SK-N-SH (cell line): Measurements from ENCODE around the gene SEMA4B. TPM values are rescaled to one million over a fixed set of nuclear protein-coding genes. Genes with fewer than 3 reads are reported as not detected.
"Not testable (repeated sequence)": the region's sequence is repeated elsewhere in the genome, so short reads cannot be mapped to it uniquely, and the experiment has no call there.

ENCODE experiments used
- CTCF ChIA-PET: fragments of 300-600, 350-600 bp; formaldehyde crosslinking; extraction: SDS; loops from one replicate; lab custom pipeline; 2021; lab: Yijun Ruan, JAX
- POLR2A ChIA-PET: fragments of 350-600 bp; sonication (Branson Sonifier 250); formaldehyde crosslinking; extraction: SDS; loops from one replicate; lab custom pipeline; 2020; ENCODE audit warnings: antibody characterized with exemption, inconsistent platforms; lab: Yijun Ruan, JAX
- DNase-seq: peaks from one replicate; pipeline ENCODE4 v3.0.0; 2012
- H2AFZ ChIP-seq: fragments of 200-600 bp; sonication (generic); 2 replicates; pipeline ENCODE4 v1.8.1; 2016; ENCODE audit warnings: antibody characterized with exemption, mild to moderate bottlenecking, low read depth
- H3F3A ChIP-seq: fragments of 200-600 bp; sonication (generic); replicated peaks from 2 replicates; pipeline ENCODE3; 2016; ENCODE audit warnings: antibody characterized with exemption, mild to moderate bottlenecking; ENCODE audit not compliant: insufficient read depth
- H3K27ac ChIP-seq, 2 experiments: fragments of 200-500 bp in 1 of 2; fragments of 200-600 bp in 1 of 2; sonication (Bioruptor generic) in 1 of 2; sonication (generic), shearing (Covaris generic) in 1 of 2; 2 replicates each; pipeline versions ENCODE4 v1.5.1 to v1.6.1; 2014 to 2016; ENCODE audit warnings: low read depth in 2 of 2, inconsistent platforms in 1 of 2, low read length in 1 of 2, mild to moderate bottlenecking in 1 of 2, mixed read lengths in 1 of 2
- H3K27me3 ChIP-seq: fragments of 200-600 bp; sonication (generic), shearing (Covaris generic); 2 replicates; pipeline ENCODE4 v1.6.1; 2016; ENCODE audit warnings: mixed run types; ENCODE audit not compliant: insufficient read depth
- H3K36me3 ChIP-seq, 2 experiments: fragments of 200-500 bp in 1 of 2; fragments of 200-600 bp in 1 of 2; sonication (Bioruptor generic) in 1 of 2; sonication (generic) in 1 of 2; replicated peaks in 1 of 2; 2 replicates each; pipeline versions ENCODE3 to v1.5.1; 2014 to 2016; ENCODE audit warnings: low read length in 1 of 2, mild to moderate bottlenecking in 1 of 2; ENCODE audit not compliant: insufficient read depth in 2 of 2, control insufficient read depth in 1 of 2
- H3K4me1 ChIP-seq, 2 experiments: fragments of 200-500 bp in 1 of 2; fragments of 200-600 bp in 1 of 2; sonication (Bioruptor generic) in 1 of 2; sonication (generic), shearing (Covaris generic) in 1 of 2; 2 replicates each; pipeline versions ENCODE4 v1.5.1 to v1.6.1; 2014 to 2016; ENCODE audit warnings: low read depth in 1 of 2, low read length in 1 of 2, mixed run types in 1 of 2; ENCODE audit not compliant: insufficient read depth in 2 of 2, control insufficient read depth in 1 of 2
- H3K4me2 ChIP-seq: fragments of 200-600 bp; sonication (generic), shearing (Covaris generic); 2 replicates; pipeline ENCODE4 v1.6.1; 2017; ENCODE audit warnings: mixed run types
- H3K4me3 ChIP-seq, 2 experiments: fragments of 200-500 bp in 1 of 2; fragments of 200-600 bp in 1 of 2; sonication (Bioruptor generic) in 1 of 2; sonication (generic), shearing (Covaris generic) in 1 of 2; 2 replicates each; pipeline versions ENCODE4 v1.5.1 to v1.8.1; 2014 to 2016; ENCODE audit warnings: low read depth in 2 of 2, inconsistent platforms in 1 of 2, low read length in 1 of 2, mild to moderate bottlenecking in 1 of 2, mixed read lengths in 1 of 2, moderate library complexity in 1 of 2
- H3K79me2 ChIP-seq: fragments of 200-600 bp; sonication (generic); 2 replicates; pipeline ENCODE4 v1.8.1; 2017; ENCODE audit warnings: mild to moderate bottlenecking; ENCODE audit not compliant: insufficient read depth
- H3K9ac ChIP-seq: fragments of 200-600 bp; sonication (generic); 2 replicates; pipeline ENCODE4 v1.6.1; 2017; ENCODE audit warnings: mixed run types
- H3K9me2 ChIP-seq: fragments of 200-600 bp; sonication (generic); 2 replicates; pipeline ENCODE4 v1.6.1; 2017; ENCODE audit warnings: mixed run types
- H3K9me3 ChIP-seq: fragments of 200-600 bp; sonication (generic); 2 replicates; pipeline ENCODE4 v1.6.1; 2017; ENCODE audit warnings: mixed run types, mild to moderate bottlenecking, moderate library complexity
- H4K20me1 ChIP-seq: fragments of 200-600 bp; sonication (generic); 2 replicates; pipeline ENCODE4 v1.6.1; 2017; ENCODE audit warnings: mild to moderate bottlenecking, mixed run types; ENCODE audit not compliant: insufficient read depth
- ELF1 ChIP-seq: IDR thresholded peaks from 2 replicates; pipeline ENCODE4 v1.4.0; 2012
- EZH2phosphoT487 ChIP-seq: fragments of 200-600 bp; sonication (generic); IDR thresholded peaks from 2 replicates; pipeline ENCODE4 v1.6.1; 2017; ENCODE audit warnings: low read depth, mixed run types, mild to moderate bottlenecking, antibody characterized with exemption, moderate library complexity, borderline replicate concordance
- GABPA ChIP-seq: IDR thresholded peaks from 2 replicates; pipeline ENCODE4 v1.4.0; 2012; ENCODE audit warnings: low read depth, mild to moderate bottlenecking
- RCOR1 ChIP-seq: fragments of 150-350 bp; IDR thresholded peaks from 2 replicates; pipeline ENCODE4 v1.6.1; 2017; ENCODE audit warnings: antibody characterized with exemption, low read length
- REST ChIP-seq: IDR thresholded peaks from 2 replicates; pipeline ENCODE4 v1.6.1; 2012; ENCODE audit warnings: mild to moderate bottlenecking, low read depth, low read length, moderate library complexity
- RFX5 ChIP-seq: IDR thresholded peaks from 2 replicates; pipeline ENCODE4 v1.6.1; 2012; ENCODE audit warnings: mild to moderate bottlenecking, improper control_type of control experiment, low read length
- USF2 ChIP-seq: fragments of 150-350 bp; IDR thresholded peaks from 2 replicates; pipeline ENCODE4 v1.6.1; 2017; ENCODE audit warnings: antibody characterized with exemption, low read length, low read depth, borderline replicate concordance
- YY1 ChIP-seq: IDR thresholded peaks from 2 replicates; pipeline ENCODE4 v1.4.0; 2012; ENCODE audit warnings: low read depth, mild to moderate bottlenecking
- ZBTB33 ChIP-seq: IDR thresholded peaks from 2 replicates; pipeline ENCODE4 v1.4.0; 2012; ENCODE audit warnings: low read depth, borderline replicate concordance
- WGBS: methylation state at CpG from one replicate; pipeline ENCODE4 v1.1.6; 2017; ENCODE audit warnings: low lambda C conversion rate; 5-methylcytosine and 5-hydroxymethylcytosine counted together
- polyA plus RNA-seq, 3 experiments: library from polyadenylated mRNA; depleted of rRNA; stranded (reverse); fragments of >200 nt; gene quantifications; 2 replicates each; pipeline ENCODE4 v1.2.3, GENCODE V29; 2012

SEMA4B gene
- polyA plus RNA-seq, 1 of the 3 experiments (the other 2 are of a cell fraction) = 38.9 TPM

DNA sequence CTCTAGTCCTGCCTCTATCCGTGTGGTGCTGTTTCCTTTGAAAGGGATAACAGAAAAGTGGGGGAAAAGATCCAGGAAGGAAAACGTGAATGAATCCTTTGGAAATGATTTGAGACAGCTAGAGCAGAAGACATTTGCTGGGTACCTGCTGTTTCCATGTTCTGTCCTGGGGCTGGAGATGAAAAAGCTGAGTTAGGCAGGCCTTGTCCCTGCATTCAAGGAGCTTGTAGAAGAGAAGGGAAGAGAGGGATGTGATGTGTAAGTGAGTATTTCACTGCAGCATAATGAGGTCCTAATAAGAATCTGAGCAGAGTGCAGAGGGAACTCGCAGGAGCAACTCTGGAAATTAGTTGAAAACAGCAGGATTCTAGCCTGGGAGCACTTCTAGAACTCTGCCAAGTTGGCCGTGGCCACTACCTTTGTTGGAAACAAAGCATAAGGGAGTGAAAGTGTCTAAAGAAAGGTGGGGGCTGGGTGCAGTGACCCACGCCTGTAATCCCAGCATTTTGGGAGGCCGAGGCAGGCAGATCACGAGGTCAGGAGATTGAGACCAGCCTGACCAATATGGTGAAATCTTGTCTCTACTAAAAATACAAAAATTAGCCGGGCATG, 13.8 kb upstream of the SEMA4B start (continued):
- TF ChIP-seq USF2 = no peak
- TF ChIP-seq GABPA = no peak

- H3K9me3 ChIP-seq, H3K4me3 ChIP-seq, H4K20me1 ChIP-seq, H2AFZ ChIP-seq, DNase-seq, H3K27ac ChIP-seq, H3K27me3 ChIP-seq, H3K4me2 ChIP-seq, H3K79me2 ChIP-seq, H3K9ac ChIP-seq, POLR2A ChIA-PET, H3K9me2 ChIP-seq, H3K36me3 ChIP-seq: not testable (repeated sequence)
- WGBS = 94% methylated on average over 7 of the region's 7 CpGs
- CTCF ChIA-PET = interaction anchor here (3.9 kb wide), 1 partner anchor 33 kb away, joined by 17 read pairs; no protein-coding TSS in a partner anchor
- H3F3A ChIP-seq = peaks cover 25% of the 10 kb centered on the region
- peaks cover 8 to 47% of the 10 kb centered on the region in 2 experiments; a peak in 3 of 4 replicates for H3K4me1 ChIP-seq
Observed at GRCh38 chr15:90188065-90188464, 13.1 kb upstream of the SEMA4B start.

DNA sequence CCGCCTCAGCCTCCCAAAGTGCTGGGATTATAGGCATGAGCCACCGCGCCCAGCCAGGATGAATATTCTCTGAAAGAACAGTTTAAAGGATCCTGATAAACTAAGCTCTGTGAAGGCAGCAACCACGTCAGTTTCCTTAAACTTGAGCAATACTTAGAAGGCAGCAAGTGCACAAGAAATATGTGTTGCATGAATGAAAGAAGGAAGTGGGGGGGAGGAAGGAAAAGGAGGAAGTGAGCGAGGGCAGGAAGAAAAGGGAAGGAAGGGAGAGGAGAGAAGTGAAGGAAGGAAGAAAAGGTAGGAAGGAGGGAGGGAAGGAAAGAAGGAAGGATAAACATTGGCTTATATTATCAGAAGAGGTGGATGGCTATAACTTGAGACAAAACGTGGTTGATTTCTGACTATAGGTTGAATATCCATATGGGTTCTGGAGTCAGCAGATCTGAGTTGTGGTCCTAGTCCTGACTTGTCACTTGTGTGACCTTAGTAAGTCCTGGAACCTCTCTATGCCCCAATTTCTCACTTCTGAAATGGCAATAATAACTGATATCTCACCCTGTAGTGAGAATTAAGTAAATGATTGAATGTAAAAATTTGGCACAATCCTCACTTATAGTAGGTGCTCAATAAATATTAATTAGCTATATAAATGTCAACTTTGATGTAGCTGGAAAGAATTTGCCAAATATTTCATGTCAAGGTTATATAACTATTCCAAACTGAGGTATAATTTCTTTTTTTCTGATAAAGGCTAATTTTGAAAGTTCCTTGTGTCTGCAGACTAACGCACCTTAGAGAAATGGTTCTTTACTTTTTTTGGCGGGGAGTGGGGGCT, 12.0 kb upstream of the SEMA4B start:
- CTCF ChIA-PET = interaction anchor here (3.9 to 4.4 kb wide), 2 partner anchors 12 to 32 kb away, joined by 17 to 22 read pairs; partner anchors contain the start of gene SEMA4B

More for the DNA sequence above, 12.0 kb upstream of the SEMA4B start:
- H3K4me1 ChIP-seq = peaks cover 8 to 48% of the 10 kb centered on the region in 2 experiments; a peak in 3 of 4 replicates
- H3K36me3 ChIP-seq = no peaks in the 10 kb centered on the region
- POLR2A ChIA-PET = no interaction called here
- H2AFZ ChIP-seq = no peak overlapping the region
- no peak overlapping the region for H3K27ac ChIP-seq
- TF ChIP-seq ZBTB33 (no peak), YY1 (no peak), REST (no peak), EZH2phosphoT487 (no peak), ELF1 (no peak), RCOR1 (no peak), RFX5 (no peak)
- no peak overlapping the region for H3K4me2 ChIP-seq
- no peaks in the 10 kb centered on the region for H3K27me3 ChIP-seq
- peaks cover 8% of the 10 kb centered on the region for H3K79me2 ChIP-seq
- WGBS = 95% methylated on average over 8 of the region's 8 CpGs
- H3K4me3 ChIP-seq = no peak overlapping the region
- H3K9ac ChIP-seq = no peak overlapping the region
- H3F3A ChIP-seq = peaks cover 20% of the 10 kb centered on the region
- H3K9me3 ChIP-seq = no peaks in the 10 kb centered on the region
- no peak for DNase-seq
- no peaks in the 10 kb centered on the region for H3K9me2 ChIP-seq
- H4K20me1 ChIP-seq = no peaks in the 10 kb centered on the region
